GM10248 (cell line): ENCODE data around the gene NFE2.

Source experiments
- CTCF ChIA-PET: fragments of 300-600 bp; sonication (Branson Sonifier 250); formaldehyde crosslinking; extraction: SDS; loops from one replicate; lab custom pipeline; 2021; ENCODE audit warnings: antibody characterized with exemption; lab: Yijun Ruan, JAX
- POLR2A ChIA-PET: fragments of 350-650 bp; sonication (Branson Sonifier 250); formaldehyde crosslinking; extraction: SDS; loops from one replicate; lab custom pipeline; 2020; ENCODE audit warnings: antibody characterized with exemption; lab: Yijun Ruan, JAX
- DNase-seq: peaks from one replicate; pipeline ENCODE4 v3.0.0; 2012; ENCODE audit errors: extremely low spot score
- TF ChIP-seq, protein P1 (sequence below): IDR thresholded peaks from 2 replicates; pipeline ENCODE4 v1.5.1; 2012; ENCODE audit warnings: mild to moderate bottlenecking, low read depth; ENCODE audit errors: extremely low read depth, missing control alignments, control extremely low read depth

The NFE2 gene

DNA sequence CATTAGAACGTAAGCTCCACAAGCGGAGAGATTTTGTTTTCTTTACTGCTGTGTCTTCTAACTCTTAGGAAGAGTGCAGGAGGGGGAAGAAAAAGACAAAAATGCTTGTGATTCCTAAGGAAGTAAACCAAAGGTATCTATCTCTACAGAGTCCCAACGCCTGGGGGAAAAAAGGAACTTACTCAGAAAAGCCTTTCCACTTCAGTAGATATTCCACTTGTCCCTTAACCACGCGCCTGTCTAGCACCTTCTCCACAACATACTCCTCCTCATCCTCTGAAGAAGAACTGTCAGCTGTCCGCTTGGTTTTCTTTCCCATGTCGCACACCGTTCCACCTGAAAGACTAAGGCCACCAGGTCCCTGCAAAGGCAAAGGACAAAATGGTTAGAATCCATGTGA lies 43.5 kb downstream of the NFE2 start:
- CTCF ChIA-PET = interaction anchor here (2.8 to 4.1 kb wide), 2 partner anchors 15 to 103 kb away, joined by 7 to 22 read pairs; no protein-coding TSS in a partner anchor
- POLR2A ChIA-PET = no interaction called here
- TF ChIP-seq, protein P1, sequence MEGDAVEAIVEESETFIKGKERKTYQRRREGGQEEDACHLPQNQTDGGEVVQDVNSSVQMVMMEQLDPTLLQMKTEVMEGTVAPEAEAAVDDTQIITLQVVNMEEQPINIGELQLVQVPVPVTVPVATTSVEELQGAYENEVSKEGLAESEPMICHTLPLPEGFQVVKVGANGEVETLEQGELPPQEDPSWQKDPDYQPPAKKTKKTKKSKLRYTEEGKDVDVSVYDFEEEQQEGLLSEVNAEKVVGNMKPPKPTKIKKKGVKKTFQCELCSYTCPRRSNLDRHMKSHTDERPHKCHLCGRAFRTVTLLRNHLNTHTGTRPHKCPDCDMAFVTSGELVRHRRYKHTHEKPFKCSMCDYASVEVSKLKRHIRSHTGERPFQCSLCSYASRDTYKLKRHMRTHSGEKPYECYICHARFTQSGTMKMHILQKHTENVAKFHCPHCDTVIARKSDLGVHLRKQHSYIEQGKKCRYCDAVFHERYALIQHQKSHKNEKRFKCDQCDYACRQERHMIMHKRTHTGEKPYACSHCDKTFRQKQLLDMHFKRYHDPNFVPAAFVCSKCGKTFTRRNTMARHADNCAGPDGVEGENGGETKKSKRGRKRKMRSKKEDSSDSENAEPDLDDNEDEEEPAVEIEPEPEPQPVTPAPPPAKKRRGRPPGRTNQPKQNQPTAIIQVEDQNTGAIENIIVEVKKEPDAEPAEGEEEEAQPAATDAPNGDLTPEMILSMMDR = no peak
- DNase-seq = no peak

DNA sequence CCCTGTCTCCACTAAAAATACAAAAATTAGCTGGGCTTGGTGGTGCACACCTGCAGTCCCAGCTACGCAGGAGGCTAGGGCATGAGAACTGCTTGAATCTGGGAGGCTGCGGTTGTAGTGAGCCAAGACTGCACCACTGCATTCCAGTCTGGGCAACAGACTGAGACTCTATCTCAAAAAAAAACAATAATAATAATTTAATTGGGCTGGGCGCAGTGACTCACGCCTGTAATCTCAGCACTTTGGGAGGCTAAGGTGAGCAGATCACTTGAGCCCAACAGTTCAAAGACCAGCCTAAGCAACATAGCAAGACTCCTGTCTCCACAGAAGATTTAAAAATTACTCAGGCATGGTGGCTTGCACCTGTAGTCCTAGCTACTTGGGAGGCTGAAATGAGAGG lies 47.6 kb downstream of the NFE2 start:
- DNase-seq = no peak
- POLR2A ChIA-PET = interaction anchor here (1.0 kb wide), 1 partner anchor 31 kb away, joined by 6 read pairs; no protein-coding TSS in a partner anchor
- TF ChIP-seq, protein P1 = no peak
- CTCF ChIA-PET = interaction anchor here (0.8 to 8.2 kb wide), 9 partner anchors 11 to 146 kb away, joined by 3 to 85 read pairs (median 15); partner anchors contain the start of genes CBX5, COPZ1 and HNRNPA1

DNA sequence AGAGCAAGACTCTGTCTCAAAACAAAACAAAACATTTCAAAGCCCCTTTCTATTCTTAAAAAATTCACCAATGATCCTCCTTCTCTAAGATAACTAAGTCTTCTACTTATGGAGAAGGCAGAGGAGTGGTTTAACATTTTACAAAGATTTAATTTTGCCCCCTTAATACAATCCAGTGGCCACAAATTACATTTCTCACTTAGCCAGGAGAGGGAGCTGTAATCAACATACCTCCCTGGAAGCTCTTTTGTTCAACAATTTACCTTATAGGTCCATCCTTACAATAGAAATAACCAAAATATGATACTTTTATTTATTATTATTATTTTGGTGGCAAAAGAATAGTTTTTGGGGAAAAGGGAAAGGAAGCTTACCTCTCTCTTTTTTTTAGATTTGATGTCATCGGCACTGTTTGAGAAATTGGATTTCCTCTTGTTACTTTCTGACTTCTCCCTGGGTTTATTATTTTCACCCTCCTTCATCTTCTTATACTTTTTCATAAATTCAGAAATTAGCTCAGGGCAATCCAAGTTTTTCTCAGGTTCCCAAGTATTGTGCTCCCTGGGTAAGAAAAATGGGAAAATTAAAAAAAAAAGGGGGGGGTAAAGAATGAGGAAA lies 49.0 kb downstream of the NFE2 start:
- POLR2A ChIA-PET = no interaction called here
- TF ChIP-seq, protein P1 = peak; percentile 66
- peak; percentile 65 for DNase-seq
- CTCF ChIA-PET = interaction anchor here (0.7 to 8.2 kb wide), 35 partner anchors 11 to 576 kb away, joined by 3 to 85 read pairs (median 4); partner anchors contain the start of genes ATP5MC2, CBX5, COPZ1 and HNRNPA1

DNA sequence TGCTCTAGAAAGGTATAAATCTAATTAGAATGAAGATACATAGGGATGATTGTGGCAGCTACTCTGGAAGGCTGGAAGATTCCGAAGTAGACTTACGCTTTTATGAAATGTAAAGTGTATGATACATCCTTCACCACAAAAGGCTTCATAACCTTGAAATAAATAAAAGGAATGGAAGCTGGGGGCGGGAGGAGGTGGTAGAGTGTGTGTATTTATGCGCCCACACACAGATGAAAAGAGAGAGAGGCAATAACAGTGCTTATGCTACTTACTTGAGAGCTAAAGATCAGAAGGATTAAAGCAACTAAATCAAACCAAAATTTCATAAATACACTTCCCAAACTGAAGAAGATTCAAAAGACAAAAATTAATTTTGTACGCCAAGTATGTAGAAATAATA lies 51.3 kb downstream of the NFE2 start:
- ChIA-PET CTCF (interaction anchor here (2.0 to 8.2 kb wide), 3 partner anchors 8 to 130 kb away, joined by 4 to 85 read pairs (median 9); no protein-coding TSS in a partner anchor), POLR2A (no interaction called here)
- DNase-seq = no peak
- TF ChIP-seq, protein P1 = no peak

DNA sequence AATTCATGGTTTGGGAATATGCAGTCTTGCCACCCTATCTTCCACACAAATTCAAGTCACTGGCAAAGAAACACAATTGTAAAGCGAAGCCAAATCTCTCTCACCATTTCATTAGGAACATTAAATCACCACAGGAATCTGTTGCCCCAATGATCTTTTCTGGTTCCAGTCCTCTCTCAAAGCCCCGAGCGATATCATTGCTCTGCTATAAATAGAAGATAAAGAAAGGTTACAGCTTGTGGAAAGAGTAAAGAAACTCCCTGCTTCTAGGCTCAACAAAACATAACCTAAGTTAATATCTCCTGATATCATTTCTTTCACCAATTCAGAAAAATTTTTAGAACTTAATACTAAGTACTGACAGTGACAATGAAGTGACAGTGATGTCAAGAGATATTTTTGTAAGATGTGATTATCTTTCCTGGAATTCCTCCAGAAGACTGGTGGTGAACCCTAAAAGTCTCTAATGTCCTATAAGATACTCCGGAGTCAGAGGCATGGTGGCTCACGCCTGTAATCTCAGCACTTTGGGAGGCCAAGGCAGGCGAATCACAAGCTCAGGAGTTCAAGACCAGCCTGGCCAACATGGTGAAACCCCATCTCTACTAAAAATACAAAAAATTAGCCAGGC lies 54.7 kb downstream of the NFE2 start:
- no peak for DNase-seq
- ChIA-PET POLR2A (no interaction called here), CTCF (interaction anchor here (0.8 to 2.2 kb wide), 3 partner anchors 12 to 30 kb away, joined by 3 to 8 read pairs (median 3); no protein-coding TSS in a partner anchor)
- TF ChIP-seq, protein P1 = no peak
